Activated CD4-positive, alpha-beta T cell treated with anti-CD3 and anti-CD28 coated beads, Interleukin-10, Interleukin-2, amounts not matched to agents 100 ng/mL and 50 ng/mL, durations not matched to agents 16 hours and 8 hours (primary cell): ENCODE data around the gene PRR35.

Source experiments
- DNase-seq: peaks from one replicate; pipeline ENCODE4 v3.0.0-alpha.2; 2020

Gene PRR35

GRCh38 chr16:565419-566330 is 5.5 kb downstream of the PRR35 start:
- DNase-seq: no peak

DNA sequence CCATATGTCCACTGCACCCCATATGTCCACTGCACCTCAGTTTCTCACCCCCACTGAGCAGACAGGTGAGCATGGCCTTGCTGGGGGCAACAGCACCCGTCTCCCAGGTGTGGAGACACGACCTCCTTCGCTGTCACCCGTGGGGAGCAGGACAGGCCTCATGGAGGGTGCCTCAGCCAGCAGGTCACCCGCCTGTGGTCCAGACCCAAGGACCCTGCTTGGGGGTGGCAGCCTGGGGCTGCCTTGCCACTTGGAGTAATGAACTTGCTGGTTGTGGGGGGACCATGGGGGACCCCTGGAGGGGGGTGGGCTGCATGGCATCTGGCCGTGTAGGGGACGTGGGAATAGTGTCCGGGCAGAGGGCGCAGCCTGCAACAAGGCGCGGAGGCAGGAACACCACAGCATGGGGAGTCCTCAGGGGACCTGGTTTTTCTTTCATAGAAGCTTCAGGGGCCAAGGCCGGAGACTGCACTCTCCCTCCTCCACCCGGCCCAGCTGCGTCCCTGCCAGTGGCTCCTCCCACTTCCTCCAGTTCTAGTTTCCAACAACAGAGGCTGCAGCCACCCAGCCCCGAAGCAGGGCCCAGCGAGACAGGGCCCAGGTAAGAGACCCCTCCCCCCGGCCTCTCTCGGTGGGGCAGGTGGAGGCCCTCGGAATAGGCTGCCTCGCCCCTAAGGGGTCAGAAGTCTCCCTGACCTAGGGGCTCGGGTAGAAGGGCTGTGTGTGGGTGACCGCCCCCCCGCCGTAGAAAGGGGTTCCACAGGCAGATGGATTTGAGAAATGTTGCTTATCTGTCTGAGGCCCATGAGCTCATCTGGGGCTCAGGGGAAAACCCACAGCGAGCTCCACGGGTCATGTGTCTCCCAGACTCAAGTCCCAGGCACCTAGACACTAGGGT is 6.5 kb downstream of the PRR35 start, which contains the start of gene NHLRC4:
Gene NHLRC4 (plus strand): TSS at position 531 of the 898 bp plus-strand sequence. CDS start 1,043 bp downstream, outside the sequence.
- peak; percentile 63 for DNase-seq

- no peak for DNase-seq
Observed at GRCh38 chr16:567373-568256, 7.4 kb downstream of the PRR35 start.

GRCh38 chr16:568401-569258 is 8.4 kb downstream of the PRR35 start:
- no peak for DNase-seq

DNA sequence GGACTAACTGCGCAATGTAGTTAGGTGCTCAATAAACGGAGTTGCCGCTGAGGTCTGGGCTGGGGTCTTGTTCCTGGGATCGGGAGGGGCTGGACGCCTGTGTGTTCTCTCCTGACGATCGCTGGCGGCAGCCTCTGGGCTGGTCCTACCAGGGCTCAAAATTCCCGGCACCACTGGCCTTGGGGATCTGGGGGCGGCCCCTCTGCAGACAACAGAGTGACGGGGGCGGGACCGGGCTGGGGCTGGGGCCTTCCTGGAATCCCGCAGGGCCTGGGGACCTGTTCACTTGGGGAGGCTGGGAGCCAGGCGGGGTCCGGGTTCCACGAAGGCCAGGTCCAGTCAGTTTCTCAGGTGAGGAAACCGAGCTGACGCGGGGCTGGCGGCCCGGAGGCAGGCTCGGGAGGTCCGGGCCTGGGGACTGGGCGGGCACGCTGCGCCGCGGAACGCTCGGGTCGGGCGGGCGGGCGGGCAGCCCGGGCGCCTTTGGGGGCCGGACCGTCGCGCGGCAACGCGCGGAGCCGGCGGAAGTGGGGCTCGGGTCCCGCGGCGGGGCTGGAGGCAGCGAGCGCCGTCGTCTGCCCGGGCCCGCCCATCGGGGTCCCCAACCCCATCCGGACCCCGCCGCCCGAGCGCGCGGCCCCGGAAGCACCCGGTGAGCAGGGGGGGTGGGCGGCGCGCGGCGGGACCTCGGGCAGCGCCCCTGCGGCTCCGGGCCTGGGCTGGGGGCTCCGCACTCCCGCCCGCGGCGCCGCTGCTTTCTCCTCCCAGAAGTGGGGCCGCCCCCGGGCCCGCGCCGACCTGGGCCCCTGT is 9.5 kb downstream of the PRR35 start, which contains the start of gene PIGQ:
Gene PIGQ (plus strand): TSS at position 524 of the 810 bp plus-strand sequence. CDS start 4,107 bp downstream, outside the sequence.
- DNase-seq: peak; percentile 75

DNA sequence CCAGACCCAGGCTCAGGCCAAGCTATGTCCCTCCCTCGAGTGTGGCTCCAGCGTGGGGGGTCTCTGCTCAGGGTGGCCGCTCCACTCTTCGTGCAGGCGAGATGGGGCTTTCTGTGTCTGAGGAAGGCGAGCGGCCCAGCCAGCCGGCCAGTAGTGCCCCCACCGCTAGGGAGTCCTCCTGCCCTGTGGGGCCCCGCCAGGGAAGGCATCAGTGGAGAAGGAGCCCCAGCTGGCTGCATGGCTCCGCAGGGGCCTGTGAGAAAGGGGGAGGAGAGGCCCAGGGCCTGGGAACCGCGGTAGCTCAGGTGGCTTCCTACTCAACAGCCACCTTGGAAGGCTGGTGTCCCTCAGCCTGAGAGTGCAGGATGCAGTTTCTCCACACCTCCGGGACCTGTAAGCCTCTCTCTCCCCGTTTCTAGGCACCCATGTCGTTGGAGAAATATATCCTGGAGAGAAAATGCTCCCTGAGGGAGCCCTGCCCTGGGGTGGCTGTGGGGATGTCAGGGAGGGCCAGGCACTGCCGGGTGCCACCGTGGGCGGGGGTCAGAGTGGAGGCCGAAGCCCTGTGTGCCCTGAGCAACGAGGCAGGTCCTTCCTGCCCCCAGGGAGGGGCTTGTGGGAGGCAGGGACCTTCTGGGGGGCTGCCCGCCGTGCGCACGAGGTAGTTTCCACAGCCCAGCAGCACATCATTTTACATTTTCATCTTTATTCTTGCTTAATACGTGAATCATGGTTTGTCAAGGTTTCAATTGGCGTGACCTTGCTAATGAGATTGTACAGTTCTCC is 12.9 kb downstream of the PRR35 start:
- no peak for DNase-seq

DNA sequence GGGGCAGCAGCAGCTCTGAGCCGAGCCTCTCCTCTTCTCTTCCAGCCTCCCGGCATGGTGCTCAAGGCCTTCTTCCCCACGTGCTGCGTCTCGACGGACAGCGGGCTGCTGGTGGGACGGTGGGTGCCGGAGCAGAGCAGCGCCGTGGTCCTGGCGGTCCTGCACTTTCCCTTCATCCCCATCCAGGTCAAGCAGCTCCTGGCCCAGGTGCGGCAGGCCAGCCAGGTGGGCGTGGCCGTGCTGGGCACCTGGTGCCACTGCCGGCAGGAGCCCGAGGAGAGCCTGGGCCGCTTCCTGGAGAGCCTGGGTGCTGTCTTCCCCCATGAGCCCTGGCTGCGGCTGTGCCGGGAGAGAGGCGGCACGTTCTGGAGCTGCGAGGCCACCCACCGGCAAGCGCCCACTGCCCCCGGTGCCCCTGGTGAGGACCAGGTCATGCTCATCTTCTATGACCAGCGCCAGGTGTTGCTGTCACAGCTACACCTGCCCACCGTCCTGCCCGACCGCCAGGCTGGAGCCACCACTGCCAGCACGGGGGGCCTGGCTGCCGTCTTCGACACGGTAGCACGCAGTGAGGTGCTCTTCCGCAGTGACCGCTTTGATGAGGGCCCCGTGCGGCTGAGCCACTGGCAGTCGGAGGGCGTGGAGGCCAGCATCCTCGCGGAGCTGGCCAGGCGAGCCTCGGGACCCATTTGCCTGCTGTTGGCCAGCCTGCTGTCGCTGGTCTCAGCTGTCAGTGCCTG is 14.0 kb downstream of the PRR35 start:
- no peak for DNase-seq

DNA sequence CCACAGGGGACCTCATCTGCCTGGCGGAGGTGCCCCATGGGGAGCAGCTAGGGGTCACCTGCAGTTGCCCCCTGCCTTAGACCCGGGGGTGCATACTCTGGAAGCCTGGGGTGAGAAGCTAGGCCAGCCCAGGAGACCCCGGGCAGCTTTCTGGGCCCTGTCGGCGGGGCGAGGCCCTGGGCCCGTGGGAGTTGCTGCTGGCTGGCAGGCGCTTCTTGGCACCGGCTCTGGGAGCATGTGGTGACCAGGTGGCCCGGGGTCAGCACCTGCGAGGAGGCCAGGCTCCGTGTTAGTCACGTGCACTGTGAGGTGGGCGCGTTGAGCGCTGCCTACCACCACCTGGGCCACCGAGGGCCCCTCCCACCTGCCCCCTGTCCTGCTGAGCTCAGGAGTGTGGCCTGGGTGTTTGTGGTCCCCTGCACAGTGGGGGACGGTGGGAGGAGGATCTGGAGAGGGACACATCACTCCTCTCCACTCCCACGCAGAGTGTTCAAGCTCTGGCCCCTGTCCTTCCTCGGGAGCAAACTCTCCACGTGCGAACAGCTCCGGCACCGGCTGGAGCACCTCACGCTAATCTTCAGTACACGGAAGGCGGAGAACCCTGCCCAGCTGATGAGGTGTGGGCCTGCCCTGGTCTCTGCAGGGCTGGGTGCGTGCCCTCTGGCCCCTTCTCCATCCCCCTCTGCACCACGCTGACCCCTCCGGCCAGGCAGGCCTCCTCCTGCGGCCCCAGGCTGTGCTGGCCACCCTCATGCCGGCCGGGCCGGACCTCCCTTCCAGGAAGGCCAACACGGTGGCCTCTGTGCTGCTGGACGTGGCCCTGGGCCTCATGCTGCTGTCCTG is 15.4 kb downstream of the PRR35 start:
- DNase-seq: no peak

- DNase-seq: no peak
Observed at GRCh38 chr16:576197-576822, 16.1 kb downstream of the PRR35 start.

- DNase-seq: no peak
Observed at GRCh38 chr16:576823-577201, 16.6 kb downstream of the PRR35 start.

GRCh38 chr16:577796-578195 is 17.6 kb downstream of the PRR35 start:
- DNase-seq: no peak

GRCh38 chr16:578232-578869 is 18.2 kb downstream of the PRR35 start:
- no peak for DNase-seq

DNA sequence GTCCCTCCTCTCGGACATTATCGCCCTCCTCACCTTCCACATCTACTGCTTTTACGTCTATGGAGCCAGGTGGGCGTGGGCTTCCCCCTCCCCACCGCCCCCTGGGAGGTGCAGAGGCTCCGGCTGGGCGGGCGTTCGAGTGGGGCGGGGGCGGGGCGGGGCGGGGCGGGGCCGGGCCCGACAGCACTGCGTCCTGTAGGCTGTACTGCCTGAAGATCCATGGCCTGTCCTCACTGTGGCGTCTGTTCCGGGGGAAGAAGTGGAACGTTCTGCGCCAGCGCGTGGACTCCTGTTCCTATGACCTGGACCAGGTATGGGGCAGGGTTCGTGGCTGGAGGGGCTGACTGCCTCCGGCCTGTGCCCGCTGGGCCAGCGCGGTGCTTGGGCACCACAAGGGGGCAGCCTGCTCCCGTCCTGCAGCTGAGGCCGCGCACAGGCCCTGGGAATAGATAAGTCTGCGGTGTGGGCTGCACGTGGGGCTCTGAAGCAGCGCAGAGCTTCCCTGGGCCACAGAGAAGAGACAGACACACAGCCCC is 18.7 kb downstream of the PRR35 start:
- peak; percentile 76 for DNase-seq

- no peak for DNase-seq
Observed at GRCh38 chr16:580141-580945, 20.1 kb downstream of the PRR35 start.

DNA sequence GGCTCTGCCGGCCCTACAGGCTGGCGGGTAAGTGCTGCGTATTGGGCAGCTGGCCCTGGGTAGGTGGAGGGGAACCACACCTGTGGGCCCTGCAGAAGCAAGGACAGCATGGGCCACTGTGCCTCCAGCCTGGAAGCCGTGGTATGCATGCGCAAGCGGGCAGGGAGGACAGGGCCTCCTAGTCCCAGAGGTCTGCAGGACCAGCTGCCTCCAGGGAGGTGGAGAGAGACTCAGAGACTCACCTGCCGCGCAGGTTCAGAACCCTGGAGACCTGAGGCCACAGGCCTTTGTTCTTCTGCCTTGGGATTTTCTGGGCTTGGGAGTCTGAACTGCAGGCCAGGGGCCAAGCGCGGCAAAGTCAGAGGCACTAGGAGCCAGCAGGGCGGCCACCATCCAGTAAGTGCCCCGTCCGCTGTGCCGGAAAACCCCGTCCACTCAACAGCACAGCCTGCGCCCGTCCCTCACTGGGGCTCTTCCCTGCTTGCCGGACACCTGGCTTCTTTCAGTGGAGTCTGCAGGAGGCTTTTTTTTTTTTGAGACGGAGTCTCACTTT is 20.8 kb downstream of the PRR35 start:
- no peak for DNase-seq
